Epithelial cell of proximal tubule (primary cell): ENCODE measurements around the gene SAMD4B. TPM values are rescaled to one million over a fixed set of nuclear protein-coding genes. Genes with fewer than 3 reads are reported as not detected.

ENCODE experiments used
- DNase-seq: peaks from one replicate; pipeline ENCODE4 v3.0.0-alpha.2; 2011; ENCODE audit warnings: low read depth
- H3K4me3 ChIP-seq: 2 replicates; pipeline ENCODE4 v1.5.1; 2011; ENCODE audit warnings: low read depth, mild to moderate bottlenecking, low read length
- CTCF ChIP-seq: conservative IDR thresholded peaks from 2 replicates; pipeline ENCODE4 v1.5.1; 2012; ENCODE audit warnings: low read depth, mild to moderate bottlenecking, low read length
- total RNA-seq: library from RNA; depleted of rRNA; stranded (reverse); fragments of >200 nt; gene quantifications from 2 replicates; pipeline ENCODE4 v1.2.3, GENCODE V29; 2015

SAMD4B gene
- total RNA-seq, 1 donor from 2014 or later = 65.6 TPM

- no peak for DNase-seq
- H3K4me3 ChIP-seq = no peak overlapping the region
- TF ChIP-seq CTCF = no peak
These were observed 86.3 kb downstream of the SAMD4B start for GRCh38 chr19:39428283-39429112.

DNA sequence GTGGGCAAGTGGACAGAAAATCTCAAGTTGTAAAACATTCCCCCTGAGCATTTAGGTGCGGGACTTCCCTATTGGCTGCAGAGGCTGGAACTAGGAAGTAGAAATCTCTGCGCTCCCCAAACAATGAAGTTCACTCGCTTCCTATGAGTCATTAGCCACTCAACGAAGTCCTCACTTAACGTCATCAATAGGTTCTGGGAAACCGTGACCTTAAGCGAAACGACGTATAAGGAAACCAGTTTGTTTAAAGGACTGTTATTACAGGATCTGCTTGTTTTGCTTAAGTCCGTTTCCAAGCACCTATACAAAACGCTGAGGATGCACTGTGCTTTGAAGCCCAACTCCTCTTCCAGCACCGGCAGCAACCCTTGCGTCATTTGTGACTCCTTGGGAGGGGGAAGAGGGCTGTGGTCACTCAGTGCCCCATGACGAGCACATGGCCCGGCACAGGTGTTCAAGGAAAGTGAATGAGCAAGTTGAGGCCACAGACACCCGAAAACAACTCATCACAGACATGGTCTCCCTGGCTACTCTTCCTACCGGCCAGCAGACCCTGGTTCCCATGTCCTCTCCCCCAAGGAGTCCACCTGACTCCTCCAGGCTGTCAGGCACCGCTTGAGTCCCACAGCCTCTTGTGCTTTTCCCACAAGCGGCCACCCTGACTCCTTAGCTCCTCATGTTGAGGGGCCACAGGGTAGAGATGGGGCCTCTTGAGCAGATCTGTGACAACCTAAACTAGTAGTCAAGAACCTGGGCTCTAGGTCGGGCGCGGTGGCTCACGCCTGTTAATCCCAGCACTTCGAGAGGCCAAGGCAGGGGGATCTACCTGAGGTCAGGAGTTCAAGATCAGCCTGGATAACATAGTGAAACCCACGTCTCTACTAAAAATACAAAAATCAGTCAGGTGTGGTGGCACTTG is 88.7 kb downstream of the SAMD4B start:
- no peak for TF ChIP-seq CTCF
- DNase-seq = no peak
- no peak overlapping the region for H3K4me3 ChIP-seq

DNA sequence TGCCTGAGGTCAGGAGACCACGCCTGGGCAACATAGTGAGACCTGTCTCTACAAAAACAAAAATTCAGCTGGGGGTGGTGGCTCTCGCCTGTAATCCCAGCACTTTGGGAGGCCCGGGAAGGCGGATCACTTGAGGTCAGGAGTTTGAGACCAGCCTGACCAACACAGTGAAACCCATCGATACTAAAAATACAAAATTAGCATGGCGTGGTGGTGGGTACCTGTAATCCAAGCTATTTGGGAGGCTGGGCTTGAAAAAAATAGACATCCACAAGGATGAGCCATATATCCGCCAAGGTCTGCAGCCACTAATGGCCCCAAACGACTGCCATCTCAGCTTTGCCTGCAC is 90.4 kb downstream of the SAMD4B start:
- H3K4me3 ChIP-seq = no peak overlapping the region
- TF ChIP-seq CTCF = no peak
- DNase-seq = no peak

DNA sequence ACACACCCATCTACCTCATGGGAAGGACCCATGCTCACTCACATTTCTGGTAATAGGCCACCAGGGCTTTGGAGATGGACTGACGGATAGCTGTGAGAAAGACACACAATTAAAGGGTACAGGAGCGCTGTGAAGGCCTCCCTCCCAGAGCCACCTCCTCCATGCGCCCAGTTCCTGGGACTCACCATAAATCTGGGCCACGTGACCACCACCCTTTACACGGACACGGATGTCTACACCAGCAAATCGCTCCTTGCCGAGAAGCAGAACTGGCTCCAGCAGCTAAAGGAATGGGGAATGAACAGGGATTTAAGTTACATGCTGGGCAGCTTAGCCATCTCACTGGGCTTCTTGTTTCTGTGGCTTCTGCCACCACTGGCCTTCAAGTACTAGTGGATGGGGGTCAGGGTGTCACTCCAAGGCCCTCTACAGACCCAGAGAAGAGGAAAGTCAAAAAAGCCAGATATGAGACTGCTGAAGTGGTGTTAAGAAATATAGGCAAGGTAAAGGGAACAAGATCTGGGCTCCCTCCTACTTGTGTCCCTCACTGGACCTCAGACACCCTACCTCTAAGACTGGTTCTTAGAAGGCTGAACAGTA is 91.4 kb downstream of the SAMD4B start:
- DNase-seq = no peak
- TF ChIP-seq CTCF = no peak
- H3K4me3 ChIP-seq = no peak overlapping the region

- peak overlapping the region; percentile 74 for H3K4me3 ChIP-seq
- no peak for TF ChIP-seq CTCF
- no peak for DNase-seq
These were observed 92.2 kb downstream of the SAMD4B start for GRCh38 chr19:39434123-39435076.

Other genes with a start within 250 kb of the SAMD4B start
- 24.7 and 27.5 TPM in 2 replicates for gene PAK4, start 216.6 kb upstream of the SAMD4B start, total RNA-seq
- 9.9 and 11.4 TPM in 2 replicates for gene NCCRP1, start 145.5 kb upstream of the SAMD4B start, total RNA-seq
- not detected in 2 replicates for gene SYCN, start 138.2 kb upstream of the SAMD4B start, total RNA-seq
- gene IFNL3, start 97.4 kb upstream of the SAMD4B start, total RNA-seq = not detected in 2 replicates
- not detected in 2 replicates for gene IFNL4, start 93.6 kb upstream of the SAMD4B start, total RNA-seq
- gene IFNL2, start 74.0 kb upstream of the SAMD4B start, total RNA-seq = not detected in 2 replicates
- not detected in 2 replicates for gene IFNL1, start 46.0 kb upstream of the SAMD4B start, total RNA-seq
- gene LRFN1, start 21.6 kb upstream of the SAMD4B start, total RNA-seq = 0.06 and 0.29 TPM in 2 replicates
- gene GMFG, start 6.4 kb upstream of the SAMD4B start, total RNA-seq = not detected in 2 replicates
- gene PAF1, start 48.7 kb downstream of the SAMD4B start, total RNA-seq = 63.4 and 72.6 TPM in 2 replicates
- gene MED29, start 49.0 kb downstream of the SAMD4B start, total RNA-seq = 20.9 and 34.9 TPM in 2 replicates
- 9.7 and 10.0 TPM in 2 replicates for gene ZFP36, start 64.4 kb downstream of the SAMD4B start, total RNA-seq
- 17.7 and 22.3 TPM in 2 replicates for gene PLEKHG2, start 70.2 kb downstream of the SAMD4B start, total RNA-seq
- 2,362 and 2,974 TPM in 2 replicates for gene RPS16, start 93.5 kb downstream of the SAMD4B start, total RNA-seq
- gene SUPT5H, start 103.2 kb downstream of the SAMD4B start, total RNA-seq = 115 and 126 TPM in 2 replicates
- 98.1 and 146 TPM in 2 replicates for gene TIMM50, start 138.4 kb downstream of the SAMD4B start, total RNA-seq
- 2.9 and 4.1 TPM in 2 replicates for gene DLL3, start 156.5 kb downstream of the SAMD4B start, total RNA-seq
- gene SELENOV, start 172.7 kb downstream of the SAMD4B start, total RNA-seq = 0.17 TPM in 1 of 2 replicates, not detected in the other
- gene EID2B, start 190.4 kb downstream of the SAMD4B start, total RNA-seq = 1.8 and 2.0 TPM in 2 replicates
- gene EID2, start 197.7 kb downstream of the SAMD4B start, total RNA-seq = 12.3 and 20.8 TPM in 2 replicates